Activated CD4-positive, alpha-beta T cell treated with anti-CD3 and anti-CD28 coated beads, Interleukin-2, Interleukin-4, amounts not matched to agents 100 ng/mL and 50 ng/mL, durations not matched to agents 16 hours and 8 hours (primary cell): ENCODE measurements around the gene MEGF11.
"Not testable (repeated sequence)": the region's sequence is repeated elsewhere in the genome, so short reads cannot be mapped to it uniquely, and the experiment has no call there.

ENCODE experiments used
- DNase-seq: peaks from one replicate; pipeline ENCODE4 v3.0.0-alpha.2; 2020; ENCODE audit warnings: low spot score

Gene MEGF11

DNA sequence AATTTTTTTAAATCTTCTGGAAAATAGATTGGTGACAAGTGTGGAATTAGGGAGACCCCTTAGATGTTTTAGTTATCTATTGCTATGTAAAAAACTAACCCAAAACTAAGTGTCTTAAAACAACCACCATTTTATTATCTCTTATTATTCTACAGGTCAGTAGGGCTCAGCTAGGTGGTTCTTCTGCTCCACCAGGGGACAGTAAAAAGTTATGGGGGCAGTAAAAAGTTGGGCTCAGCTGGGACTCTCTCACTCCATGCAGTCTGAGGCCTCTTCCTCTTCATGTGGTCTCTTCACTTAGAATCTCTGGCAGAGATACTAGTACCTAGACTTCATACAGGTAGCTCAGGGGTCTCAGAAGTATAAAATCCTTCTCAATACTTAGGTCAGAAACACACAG is 21.8 kb upstream of the MEGF11 start:
- DNase-seq, result no peak

DNA sequence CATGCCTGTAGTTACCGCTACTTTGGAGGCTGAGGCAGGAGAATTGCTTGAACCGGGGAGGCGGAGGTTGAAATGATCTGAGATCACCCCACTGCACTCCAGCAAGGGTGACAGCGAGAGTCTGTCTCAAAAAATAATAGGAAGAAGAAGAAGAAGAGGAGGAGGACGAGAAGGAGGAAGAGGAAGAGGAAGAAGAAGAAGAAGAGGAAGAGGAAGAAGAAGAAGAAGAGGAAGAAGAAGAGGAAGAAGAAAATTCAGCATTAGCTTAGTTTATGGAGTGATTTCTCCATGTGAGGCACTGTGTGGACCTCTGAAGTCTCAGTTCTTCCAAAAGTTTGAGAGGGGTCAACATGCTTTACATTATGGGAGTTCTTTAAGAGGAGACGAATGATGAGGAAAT is 17.4 kb upstream of the MEGF11 start:
- no peak for DNase-seq

DNA sequence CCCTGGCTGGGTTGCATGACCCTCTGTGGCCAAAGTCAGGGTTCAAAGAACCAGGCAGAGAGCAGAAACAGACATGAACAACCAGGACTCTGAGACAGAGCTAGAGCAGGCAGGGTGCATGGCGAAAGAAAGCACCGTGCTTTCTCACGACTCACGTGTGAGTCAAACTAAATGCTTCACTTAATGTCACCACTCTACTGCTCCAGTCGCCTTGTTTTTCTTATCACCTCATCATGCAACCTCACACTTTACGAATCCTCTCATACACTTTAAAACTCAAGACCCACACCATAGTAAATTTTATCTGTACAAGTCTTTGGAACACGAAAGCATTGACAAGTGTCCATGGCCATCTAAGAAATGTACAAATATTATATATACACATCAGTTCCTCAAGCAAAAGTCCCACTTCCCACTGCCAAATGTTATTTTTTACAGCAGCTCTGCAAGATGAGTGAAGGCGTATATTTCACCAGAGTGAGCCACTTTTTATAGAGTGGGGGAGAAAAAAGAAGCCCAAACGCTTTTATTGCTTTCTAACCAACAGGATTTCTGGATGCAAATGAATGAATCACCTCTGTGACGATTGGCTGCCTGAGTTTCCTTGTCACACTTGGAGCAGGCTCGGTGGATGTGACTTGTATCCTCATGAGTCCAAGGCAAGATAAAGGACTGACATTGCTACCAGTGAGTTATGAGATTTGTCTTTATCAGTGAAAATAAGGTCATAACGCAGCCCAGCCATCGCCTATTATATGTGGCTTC is 16.0 kb upstream of the MEGF11 start:
- no peak for DNase-seq

DNA sequence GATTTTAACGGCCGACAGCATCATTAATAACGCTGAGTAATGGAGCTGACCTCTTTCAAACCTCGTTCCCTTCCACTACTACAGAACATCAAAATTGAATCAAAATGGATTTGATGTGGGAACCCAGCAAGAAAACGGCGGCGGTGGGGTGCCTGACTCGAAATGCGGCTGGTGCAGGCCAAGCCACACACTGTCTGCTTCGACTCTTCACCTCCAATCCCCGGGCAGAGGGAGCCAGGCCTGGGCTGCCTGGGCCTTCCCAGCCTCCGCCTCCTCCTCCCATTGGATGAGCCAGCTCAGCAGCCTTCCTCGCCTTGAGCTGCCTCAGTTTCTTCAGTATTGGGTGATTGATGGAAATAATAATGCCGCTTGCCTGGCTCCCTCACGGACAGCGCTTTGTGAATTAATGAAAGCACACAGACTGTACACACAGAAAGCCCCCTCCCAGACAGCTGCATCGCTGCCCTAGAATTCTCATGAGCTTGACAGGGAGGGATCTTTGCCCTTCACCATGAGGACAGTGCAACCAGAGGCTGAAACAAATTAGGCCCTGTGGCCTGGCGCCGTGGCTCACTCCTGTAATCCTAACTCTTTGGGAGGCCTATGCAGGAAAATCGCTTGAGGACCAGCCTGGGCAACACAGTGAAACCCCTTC is 11.4 kb upstream of the MEGF11 start:
- no peak for DNase-seq

DNA sequence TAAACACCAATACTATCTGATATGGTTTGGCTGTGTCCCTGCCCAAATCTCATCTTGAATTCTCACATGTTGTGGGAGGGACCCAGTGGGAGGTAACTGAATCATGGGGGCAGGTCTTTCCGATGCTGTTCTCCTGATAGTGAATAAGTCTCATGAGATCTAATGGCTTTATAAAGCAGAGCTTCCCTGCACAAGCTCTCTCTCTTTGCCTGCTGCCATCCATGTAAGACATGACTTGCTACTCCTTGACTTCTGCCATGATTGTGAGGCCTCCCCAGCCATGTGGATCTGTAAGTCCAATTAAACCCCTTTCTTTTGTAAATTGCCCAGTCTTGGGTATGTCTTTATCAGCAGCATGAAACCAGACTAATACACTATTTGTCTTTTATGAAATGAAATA is 9.3 kb upstream of the MEGF11 start:
- DNase-seq, result not testable (repeated sequence)

DNA sequence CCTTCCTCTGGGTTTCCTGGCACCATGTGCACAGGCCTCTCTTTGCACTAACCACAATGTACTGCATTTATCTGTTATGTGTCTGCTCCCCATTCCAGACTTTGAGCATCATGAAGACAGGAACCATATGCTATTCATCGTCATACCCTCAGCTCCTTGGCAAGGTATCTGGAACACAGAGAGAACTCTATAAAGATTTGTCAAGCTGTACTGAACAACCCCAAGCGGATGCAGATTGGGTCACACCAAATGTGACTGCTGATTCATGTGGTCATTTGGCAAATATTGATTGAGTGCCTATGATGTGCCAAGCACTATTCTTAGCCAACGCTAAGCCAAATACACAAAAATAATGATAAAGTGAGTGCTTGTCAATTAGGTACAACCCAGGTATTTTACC is 7.5 kb upstream of the MEGF11 start:
- no peak for DNase-seq

DNA sequence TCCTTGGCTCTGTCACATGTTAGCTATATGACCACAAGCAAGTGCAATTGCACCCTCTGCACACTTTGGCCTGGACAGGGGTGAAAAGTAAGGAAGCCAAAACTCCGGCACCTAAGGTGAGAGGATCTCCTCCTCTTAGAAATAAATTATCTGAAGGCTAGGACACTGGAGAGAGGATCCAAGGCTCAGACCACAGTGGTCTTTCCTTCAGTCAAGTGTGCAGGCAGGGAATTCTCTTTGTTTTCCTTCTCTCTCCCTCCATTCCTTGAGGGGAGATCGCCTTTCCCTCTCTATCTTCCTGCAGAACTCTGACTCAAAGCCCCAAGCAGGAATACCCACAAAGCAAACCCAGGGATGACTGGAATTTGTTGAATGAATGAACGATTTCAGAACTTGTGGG is 3.1 kb upstream of the MEGF11 start:
- no peak for DNase-seq

DNA sequence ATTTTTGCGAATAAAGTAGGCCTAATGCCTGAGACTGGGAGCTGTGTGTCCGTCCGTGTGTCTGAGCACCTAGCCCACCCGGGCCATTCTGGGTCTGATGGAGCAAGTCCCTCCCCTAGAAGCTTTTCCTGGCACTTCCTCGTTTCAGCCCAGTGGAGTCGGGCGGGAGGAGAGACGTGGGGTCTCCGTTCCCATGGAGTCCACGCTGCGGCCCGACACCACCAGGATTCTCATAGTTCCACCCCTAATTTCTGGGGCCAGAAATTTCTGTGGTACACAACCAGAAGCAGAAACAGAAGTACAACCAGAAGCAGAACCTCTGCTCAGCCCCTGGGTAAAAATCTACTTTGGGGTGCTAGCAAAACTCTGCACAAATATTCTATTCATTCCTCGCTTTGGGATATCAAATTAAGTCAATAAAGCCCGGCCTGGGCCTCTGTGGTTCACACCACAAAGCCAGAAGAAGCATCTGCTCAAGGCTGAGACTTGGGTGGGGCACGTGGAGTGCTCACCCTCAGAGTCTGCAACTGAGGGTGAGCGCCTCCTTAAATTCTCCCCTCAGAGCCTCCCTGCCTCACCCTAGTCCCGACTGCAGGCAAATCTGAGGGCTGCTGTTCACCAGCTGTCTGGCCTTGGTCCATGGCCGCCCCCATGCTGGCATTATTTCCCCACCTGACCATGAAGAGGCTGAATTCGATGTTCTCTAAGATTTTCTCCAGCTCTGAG is 1.6 kb upstream of the MEGF11 start:
- no peak for DNase-seq

DNA sequence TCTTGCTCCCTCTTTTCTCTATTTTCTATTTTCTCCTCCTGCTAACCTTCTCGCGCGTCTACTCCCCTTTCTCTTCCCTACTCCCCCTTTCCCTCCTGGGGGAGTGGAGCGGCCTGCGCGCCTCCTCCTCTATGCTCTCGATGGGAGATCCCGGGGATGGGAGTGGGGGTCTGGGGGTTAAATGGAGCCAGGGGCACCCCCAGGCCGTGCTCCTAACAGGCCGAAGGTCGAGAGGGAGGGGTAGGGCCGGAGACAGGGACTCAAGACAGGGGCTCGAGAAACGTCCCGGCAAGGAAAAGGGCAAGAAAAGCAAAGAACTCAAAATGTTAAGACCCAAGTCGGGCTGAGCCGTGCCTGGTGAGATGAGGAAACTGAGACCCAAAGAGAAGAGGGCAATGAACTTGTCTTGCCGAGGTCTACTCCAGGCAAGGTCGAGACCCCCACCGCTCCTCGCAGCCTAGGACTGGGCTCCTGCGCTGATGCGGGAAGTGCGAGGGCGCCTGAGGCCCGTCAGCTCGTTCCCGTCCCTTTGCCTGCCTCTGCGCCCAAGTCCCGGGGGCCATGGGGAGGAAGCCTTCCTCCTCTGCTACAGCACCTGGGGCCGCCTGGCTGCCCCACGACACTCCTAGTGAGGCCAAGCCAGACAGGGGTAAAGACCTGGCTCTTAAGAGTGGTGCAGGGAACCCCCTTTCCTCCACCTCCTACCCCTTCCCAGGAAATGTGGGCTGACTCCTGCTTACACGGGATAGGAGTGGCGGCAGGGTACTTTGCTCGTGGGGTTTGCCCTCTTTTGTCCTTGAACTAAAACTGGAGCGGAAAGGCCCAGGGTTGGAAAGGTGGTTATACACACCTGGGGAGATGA is 770 bp upstream of the MEGF11 start:
- no peak for DNase-seq

DNA sequence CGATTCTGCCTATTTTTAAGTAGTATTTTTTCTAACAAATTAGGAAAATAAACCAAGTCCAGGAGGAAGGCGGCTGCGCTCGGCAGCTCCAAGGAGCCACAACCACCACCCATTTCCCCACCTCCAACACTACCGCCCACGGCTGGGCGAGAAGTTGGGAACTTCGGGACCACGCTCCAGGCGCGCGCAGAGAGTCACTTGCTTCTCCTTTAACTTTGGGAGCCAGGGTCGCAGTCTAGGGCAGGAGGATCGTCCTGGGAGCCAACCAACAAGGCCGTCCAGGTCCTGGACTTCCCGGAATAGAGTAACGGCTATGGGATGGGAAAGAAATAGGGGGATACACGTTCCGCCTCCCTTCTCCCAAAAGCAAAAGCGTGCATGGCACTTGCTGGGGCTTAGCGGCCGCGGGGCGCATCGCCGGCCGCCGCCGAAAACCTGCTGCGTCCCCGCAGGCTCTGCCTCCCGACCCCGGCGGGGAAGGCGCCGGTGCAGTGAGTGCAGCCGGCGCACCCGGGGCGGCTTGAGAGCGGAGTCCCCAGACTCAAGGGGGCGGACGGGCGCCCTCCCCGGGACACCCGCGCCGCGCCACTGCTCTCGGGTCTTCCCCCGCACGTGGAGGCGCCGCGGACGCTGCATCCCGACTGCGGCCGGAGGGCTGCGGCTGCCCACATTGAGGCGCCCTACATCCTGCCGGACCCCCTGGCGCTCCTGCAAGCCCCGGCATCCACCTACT is 699 bp downstream of the MEGF11 start:
- DNase-seq, result no peak

DNA sequence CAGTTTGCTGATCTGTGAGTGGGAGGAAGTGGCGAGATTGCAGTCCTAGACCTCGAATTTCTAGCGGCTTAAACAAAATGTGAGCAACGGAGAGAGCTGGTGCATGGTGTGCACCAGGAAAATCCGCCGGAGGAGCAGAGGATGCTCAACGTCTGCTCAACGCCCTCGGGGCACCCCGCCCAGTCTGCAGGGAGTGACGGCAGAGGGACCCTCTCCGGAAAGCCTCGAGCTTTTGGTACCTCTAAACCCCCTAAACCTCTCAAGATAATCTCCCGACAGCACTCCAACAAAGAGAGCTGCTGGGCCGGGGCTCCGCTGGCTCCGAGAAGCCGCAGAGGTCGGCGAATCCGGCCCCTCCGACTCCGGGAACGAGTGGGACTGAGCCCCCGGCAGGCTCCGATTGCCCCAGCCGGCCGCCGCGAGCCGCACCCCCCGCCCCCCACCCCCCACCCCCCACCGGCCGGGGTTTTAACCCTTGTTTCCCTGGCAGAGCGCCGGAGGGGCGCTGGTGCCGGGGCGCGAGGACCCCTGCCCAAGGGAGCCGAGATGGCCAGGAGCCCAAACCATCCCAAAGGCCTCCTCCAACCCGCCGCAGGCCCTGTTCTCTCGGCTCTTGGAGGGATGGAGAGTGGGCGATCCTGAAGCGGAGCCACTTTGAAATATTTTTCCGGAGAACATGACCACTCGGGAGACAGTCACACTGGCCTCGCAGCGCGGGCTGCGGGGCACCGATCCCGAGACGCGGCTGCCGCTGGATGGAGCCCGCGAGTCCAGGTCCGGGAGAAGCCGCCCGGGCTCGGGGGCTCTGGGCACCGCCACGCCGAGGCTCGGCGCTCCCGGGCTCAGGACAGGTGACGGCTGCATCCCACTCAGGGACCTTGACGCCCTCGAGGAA is 1.5 kb downstream of the MEGF11 start:
- DNase-seq, result peak; percentile 31

DNA sequence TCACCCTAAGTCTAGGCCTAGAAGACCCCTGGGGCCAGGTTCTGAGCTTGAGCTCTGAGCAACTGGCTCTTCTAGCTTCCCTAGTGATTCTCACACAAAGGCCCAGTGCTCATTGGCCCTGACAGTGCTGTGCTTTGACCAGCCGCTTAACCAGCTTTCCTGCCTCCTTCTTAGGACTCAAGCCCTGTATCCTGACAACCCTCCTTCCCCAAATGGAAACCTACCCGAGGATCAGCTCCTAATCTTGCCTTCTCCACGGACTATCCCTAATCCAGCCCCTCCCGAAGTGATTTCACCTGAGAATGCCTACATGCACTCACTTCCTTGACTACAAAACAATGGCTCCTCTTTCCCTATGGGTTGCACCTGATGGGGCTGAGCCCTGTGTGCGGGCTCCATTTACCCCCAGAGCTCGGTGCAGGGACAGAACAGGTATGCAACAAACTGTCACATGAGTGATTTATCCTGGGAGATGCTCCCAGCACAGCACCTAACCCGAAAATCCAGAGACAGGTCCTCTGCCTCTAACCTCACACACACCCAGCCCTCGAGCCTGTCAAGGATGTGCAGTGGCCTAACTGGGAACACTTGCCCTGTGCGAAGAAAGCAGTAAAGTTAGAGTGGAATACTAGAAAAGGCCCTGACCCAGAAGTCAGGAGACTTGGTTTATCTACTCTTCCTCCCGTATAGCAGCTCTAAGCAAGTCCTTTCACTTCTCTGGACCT is 2.3 kb downstream of the MEGF11 start:
- no peak for DNase-seq

DNA sequence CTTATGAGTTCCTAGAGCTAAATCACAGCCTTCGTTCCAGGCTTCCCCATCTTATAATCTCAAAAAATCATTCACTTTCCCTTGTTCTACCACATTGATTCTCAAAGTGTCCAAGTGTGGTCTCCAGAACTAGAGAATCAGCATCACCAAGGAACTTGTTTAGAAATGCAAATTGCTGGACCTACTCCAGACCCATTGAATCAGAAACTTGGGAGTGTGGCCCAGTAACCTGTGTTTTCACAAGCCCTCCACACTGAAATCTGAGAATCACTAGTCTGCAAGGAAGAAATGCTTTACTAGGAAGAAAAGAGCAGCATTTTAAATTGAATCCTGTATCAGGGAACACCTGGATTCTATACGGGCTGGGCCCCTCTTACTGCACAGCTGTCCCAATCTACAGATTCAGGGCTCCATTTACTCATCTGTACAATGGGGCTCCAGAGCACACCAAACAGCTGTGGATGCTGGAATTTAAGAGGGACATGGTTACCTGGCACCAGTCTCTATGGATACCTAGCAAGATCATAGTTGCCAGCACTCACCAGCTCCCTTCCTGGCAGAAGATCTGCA is 3.9 kb downstream of the MEGF11 start:
- DNase-seq, result no peak

DNA sequence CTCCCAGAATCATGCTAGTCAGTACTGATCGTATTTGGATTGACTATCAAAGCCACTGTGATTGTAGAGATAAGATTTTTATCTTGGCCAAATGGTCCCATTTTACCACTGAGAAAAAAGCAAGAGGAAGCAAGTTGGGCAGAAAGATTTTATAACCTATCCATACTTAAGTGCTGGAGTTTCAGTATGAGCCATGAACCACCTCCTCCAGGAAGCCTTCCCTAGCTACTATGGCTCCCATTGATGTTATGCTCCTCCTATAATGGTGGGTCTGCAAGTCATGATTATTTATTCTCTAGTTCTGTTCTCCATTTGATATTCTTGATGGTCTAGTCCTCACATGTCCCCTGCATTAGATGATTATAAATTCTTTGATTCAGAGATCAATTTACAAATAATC is 6.6 kb downstream of the MEGF11 start:
- DNase-seq, result no peak

DNA sequence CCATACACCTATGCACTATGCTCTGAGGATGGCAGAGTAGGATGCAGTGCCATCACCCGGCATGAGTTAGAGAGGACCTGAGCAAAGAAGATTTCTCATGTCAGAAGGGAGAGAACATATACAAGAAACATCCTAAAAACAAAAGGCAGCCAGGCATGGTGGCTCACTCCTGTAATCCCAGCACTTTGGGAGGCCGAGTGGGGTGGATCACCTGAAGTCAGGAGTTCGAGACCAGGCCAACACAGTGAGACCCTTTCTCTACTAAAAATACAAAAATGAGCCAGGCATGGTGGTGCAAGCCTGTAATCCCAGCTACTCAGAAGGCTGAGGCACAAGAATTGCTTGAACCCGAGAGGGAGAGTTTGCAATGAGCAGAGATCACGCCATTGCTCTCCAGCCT is 7.7 kb downstream of the MEGF11 start:
- DNase-seq, result not testable (repeated sequence)

DNA sequence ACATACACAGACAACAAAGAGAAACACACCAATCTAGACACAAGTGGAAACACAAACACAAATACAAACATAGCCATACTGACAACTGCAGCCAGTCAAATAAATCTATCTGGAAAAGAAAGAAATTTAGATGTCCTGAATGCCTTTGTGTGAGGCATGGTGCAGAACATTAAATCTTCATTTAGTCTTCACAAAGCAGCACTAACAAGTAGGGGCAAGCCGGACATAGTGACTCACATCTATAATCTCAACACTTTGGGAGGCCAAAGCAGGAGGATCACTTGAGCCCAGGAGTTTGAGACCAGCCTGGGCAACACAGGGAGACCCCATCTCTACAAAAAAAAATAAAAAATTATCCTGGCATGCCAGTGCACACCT is 11.7 kb downstream of the MEGF11 start:
- no peak for DNase-seq

DNA sequence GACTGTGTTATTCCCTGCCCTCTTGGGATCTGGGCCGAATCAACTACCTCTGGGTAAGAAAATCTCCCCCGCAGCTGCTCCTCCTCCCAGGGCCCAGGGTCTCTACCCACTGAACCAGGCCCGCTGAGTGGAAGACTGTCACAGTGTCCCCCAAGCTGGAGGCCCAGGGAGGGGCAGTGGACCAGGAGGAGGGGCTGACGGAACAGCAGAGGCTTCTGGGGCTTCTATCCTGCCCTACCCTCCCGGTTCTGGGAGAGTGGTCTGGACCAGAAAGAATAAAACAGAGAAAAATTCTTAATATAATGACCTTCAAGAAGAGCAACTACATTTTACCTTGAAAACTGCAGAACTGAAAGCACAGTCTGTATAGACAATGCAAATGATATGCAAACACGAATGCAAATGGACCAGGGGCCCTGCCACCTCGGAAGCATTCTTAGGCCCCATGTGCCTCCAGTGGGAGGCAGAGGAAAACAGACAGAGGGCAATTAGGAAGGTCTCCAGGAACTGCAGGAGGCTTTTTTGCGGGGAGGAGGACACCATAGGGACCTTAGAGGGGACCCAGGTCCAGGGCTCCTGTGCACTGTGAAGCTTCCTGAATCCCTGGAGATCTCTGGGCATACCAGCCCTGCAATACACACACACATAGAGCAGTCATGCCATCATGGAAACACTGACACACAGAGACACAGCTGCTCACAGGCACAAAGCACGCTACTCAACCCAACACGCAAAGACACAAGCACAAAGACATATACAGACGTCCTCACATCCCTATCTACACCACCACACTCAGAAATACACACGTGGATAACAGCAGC is 12.3 kb downstream of the MEGF11 start:
- DNase-seq, result no peak

DNA sequence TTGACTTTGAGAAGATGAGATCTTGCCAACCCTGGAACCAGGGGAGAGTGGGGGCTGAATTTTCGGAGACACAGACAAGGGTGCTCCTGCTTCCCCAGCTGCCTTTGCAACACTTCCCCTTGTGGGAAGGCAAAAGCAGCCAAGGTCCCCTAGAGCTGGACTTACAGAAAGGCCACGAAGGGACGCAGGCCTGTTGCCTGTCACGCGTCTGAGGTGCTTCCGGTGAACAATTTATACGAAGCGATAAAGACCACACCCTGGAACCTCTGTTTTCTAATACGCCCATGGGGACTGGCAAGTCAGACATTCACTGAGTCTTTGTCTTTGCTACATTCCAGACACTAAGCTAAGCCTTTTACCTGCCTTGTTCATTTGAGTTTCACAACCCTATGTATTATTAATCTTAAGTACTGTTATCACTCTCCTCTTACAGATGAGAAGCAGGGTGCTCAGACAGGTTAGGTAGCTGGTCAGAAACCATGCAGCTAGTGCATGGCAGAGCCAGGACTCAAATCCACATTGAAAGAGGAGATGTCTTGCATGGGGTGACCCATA is 13.2 kb downstream of the MEGF11 start:
- DNase-seq, result no peak
